Kidney capillary endothelial cell (primary cell): ENCODE measurements around the gene EGR4.

Source experiments
- DNase-seq: peaks from one replicate; pipeline ENCODE4 v3.0.0-alpha.2; 2018; ENCODE audit warnings: low spot score

Gene EGR4

DNA sequence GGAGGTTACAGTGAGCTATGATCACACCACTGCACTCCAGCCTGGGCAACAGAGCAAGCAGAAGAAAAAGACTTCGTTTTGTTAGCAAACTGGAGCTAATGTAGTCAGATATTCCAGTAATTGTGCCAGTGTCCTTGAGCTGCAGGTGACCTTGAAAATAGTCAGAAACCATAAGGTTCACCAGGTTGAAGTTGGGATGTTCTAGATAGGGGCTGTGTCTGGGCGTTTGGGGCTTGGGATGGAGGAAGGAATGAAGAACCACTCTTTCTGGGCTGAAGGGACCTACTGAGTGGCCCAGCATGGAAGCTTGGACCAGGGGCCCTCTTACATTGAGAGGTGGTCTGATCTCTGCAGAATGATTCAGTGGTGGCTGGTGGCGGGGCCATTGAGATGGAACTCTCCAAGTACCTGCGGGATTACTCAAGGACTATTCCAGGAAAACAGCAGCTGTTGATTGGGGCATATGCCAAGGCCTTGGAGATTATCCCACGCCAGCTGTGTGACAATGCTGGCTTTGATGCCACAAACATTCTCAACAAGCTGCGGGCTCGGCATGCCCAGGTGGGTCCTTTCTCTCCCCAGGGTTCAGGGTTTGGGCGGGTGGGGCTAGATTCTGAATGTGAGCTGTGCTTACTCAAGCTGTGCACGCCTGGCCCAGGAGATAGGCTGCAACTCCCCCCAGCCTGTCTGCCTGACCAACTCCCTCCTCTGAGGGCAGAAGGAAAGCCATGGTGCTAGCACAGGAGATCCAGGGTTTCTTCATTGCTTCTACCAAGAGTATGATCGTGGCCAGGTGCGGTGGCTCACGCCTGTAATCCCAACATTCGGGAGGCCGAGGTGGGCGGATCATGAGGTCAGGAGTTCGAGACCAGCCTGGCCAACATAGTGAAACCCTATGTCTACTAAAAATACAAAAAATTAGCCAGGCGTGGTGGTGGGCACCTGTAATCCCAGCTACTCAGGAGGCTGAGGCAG is 42.2 kb downstream of the EGR4 start:
- DNase-seq: no peak

GRCh38 chr2:73249636-73250035 is 43.7 kb downstream of the EGR4 start:
- no peak for DNase-seq

DNA sequence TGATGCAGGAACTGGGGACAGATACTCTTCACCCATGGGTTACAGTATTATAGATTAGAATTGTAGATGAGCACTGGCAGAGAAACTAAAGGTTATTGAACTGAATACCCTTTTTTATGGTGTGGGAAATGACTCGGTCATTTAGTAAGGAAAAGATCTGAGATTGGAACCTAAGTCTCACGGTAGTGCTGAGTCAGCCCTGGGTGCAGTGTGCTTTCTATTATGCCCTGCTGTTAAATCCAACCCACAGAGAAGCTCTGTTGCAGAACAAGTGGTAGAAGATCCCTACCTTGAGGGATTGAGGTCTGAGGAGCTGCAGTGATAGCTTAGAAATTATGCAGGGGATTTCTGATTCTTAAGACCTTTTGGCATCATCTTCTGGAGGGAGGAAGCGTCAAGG is 46.5 kb downstream of the EGR4 start:
- no peak for DNase-seq

- no peak for DNase-seq
Measured at GRCh38 chr2:73244580-73244979, 48.8 kb downstream of the EGR4 start.

GRCh38 chr2:73243884-73244570 is 49.3 kb downstream of the EGR4 start:
- no peak for DNase-seq
